NB4 (cell line): ENCODE measurements around the gene FFAR4.
"Not testable (repeated sequence)": the region's sequence is repeated elsewhere in the genome, so short reads cannot be mapped to it uniquely, and the experiment has no call there.

Source experiments
- DNase-seq: peaks from one replicate; pipeline ENCODE4 v3.0.0; 2010; ENCODE audit warnings: low read depth
- H3K4me3 ChIP-seq: one replicate; pipeline ENCODE4 v1.5.1; 2011; ENCODE audit warnings: mild to moderate bottlenecking, low read depth, low read length, moderate library complexity
- MAX ChIP-seq: IDR thresholded peaks from 2 replicates; pipeline ENCODE4 v1.6.1; 2011; ENCODE audit warnings: low read depth, low read length
- MYC ChIP-seq: IDR thresholded peaks from 2 replicates; pipeline ENCODE4 v1.6.1; 2011; ENCODE audit warnings: low read depth, low read length
- POLR2A ChIP-seq: IDR thresholded peaks from 2 replicates; pipeline ENCODE4 v1.6.1; 2011; ENCODE audit warnings: mild to moderate bottlenecking; ENCODE audit not compliant: insufficient read length; ENCODE audit errors: extremely low read depth
- TF ChIP-seq, protein P1 (sequence below): IDR thresholded peaks from one replicate; pipeline ENCODE4 v1.5.1; 2012; ENCODE audit warnings: low read depth, low read length

Gene FFAR4

DNA sequence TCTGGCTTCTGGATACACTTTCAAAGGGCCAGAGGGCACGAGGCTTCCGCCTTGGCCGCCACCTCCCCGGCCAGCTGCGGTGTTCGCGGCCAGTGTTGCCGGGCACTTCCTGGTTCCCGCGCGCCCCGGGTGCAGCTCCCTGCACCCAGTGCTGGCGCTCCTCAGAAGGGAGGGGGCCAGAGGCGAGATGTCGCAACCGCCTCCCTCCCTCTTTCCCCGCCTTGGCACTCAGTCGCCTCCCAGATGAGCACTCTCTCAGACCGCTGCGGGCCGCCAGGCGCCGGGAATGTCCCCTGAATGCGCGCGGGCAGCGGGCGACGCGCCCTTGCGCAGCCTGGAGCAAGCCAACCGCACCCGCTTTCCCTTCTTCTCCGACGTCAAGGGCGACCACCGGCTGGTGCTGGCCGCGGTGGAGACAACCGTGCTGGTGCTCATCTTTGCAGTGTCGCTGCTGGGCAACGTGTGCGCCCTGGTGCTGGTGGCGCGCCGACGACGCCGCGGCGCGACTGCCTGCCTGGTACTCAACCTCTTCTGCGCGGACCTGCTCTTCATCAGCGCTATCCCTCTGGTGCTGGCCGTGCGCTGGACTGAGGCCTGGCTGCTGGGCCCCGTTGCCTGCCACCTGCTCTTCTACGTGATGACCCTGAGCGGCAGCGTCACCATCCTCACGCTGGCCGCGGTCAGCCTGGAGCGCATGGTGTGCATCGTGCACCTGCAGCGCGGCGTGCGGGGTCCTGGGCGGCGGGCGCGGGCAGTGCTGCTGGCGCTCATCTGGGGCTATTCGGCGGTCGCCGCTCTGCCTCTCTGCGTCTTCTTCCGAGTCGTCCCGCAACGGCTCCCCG lies at the start of gene FFAR4:
TSS of gene FFAR4 (plus strand) at position 231 of the 842 bp plus-strand sequence. CDS start at position 287, 56 bp downstream.
- H3K4me3 ChIP-seq = peak within 1 kb of the TSS; percentile 59
- TF ChIP-seq POLR2A = peak; percentile 47
- TF ChIP-seq MYC = peak; percentile 74
- TF ChIP-seq MAX = peak; percentile 61
- TF ChIP-seq, protein P1, sequence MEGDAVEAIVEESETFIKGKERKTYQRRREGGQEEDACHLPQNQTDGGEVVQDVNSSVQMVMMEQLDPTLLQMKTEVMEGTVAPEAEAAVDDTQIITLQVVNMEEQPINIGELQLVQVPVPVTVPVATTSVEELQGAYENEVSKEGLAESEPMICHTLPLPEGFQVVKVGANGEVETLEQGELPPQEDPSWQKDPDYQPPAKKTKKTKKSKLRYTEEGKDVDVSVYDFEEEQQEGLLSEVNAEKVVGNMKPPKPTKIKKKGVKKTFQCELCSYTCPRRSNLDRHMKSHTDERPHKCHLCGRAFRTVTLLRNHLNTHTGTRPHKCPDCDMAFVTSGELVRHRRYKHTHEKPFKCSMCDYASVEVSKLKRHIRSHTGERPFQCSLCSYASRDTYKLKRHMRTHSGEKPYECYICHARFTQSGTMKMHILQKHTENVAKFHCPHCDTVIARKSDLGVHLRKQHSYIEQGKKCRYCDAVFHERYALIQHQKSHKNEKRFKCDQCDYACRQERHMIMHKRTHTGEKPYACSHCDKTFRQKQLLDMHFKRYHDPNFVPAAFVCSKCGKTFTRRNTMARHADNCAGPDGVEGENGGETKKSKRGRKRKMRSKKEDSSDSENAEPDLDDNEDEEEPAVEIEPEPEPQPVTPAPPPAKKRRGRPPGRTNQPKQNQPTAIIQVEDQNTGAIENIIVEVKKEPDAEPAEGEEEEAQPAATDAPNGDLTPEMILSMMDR = no peak
- peak; percentile 94 for DNase-seq

DNA sequence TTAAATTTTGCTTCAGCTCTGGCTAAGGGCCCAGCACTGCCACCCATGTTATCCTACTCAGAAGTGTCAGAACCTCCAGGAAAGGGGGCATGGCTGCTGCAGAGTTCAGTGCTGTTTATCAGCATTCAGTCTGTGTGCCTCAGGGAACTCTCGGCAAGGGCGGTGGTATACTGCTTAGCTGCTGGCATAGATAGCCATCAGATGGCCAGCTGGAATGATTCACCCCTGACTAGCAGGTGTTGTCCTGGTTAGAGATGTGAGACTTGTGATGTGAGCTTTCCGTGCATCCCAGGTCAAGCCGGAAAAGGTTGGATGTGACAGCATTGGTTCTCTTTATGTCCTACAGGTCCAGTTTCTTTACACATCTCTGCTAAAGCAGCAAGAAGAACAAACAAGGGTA lies 47.9 kb upstream of the FFAR4 start:
- no peak for DNase-seq
- TF ChIP-seq MAX = no peak
- H3K4me3 ChIP-seq = no peak overlapping the region

- no peak overlapping the region for H3K4me3 ChIP-seq
- no peak for TF ChIP-seq POLR2A
- TF ChIP-seq, protein P1 = no peak
- no peak for DNase-seq
Observed at GRCh38 chr10:93535293-93535692, 31.2 kb upstream of the FFAR4 start.

GRCh38 chr10:93540871-93541270 lies 25.6 kb upstream of the FFAR4 start:
- DNase-seq = not testable (repeated sequence)

DNA sequence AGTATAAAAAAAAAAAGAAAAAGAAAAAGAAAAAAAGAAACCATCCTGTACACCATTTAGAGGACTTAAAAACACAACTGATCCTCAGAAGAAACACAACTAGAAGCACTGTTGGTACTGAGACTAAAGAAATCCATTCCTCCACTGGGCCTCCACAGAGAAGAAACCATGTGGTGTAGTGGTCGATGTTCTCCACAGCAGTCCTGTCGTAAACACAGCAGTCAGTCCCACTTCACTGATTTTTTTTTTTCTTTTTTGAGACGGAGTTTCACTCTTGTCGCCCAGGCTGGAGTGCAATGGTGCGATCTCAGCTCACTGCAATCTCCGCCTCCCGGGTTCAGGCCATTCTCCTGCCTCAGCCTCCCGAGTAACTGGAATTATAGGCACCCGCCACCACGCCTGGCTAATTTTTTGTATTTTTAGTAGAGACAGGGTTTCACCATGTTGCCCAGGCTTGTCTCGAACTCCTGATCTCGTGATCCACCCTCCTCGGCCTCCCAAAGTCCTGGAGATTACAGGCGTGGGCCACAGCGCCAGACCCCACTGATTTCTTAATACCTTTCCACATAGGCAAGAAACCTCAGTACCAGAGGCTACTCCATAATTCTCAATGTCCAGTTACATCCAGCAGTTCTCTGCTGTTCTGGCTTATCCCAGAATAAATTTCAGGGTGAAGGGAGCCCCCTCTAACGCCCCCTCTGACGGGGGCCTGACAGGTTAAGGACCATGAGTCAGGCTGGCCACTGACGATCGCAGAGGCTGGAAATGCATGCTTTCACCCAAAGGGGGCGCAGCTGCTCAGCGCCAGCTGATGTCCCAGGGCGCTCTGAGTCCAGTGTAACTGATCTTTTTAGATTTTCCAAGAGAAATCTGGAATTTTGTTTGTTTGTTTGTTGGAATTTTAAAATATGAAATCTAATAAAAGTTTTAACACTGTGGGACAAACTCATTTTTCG lies 24.8 kb upstream of the FFAR4 start:
- no peak overlapping the region for H3K4me3 ChIP-seq
- TF ChIP-seq POLR2A (no peak), MYC (0 out of 2 replicates have a peak, but pooled peaks have one; percentile 5), MAX (peak; percentile 22; the same call in 1 of the 2 replicates)
- TF ChIP-seq, protein P1 = peak; percentile 98
- peak; percentile 53 for DNase-seq

More at GRCh38 chr10:93540871-93541270, 25.6 kb upstream of the FFAR4 start:
- H3K4me3 ChIP-seq = not testable (repeated sequence)

DNA sequence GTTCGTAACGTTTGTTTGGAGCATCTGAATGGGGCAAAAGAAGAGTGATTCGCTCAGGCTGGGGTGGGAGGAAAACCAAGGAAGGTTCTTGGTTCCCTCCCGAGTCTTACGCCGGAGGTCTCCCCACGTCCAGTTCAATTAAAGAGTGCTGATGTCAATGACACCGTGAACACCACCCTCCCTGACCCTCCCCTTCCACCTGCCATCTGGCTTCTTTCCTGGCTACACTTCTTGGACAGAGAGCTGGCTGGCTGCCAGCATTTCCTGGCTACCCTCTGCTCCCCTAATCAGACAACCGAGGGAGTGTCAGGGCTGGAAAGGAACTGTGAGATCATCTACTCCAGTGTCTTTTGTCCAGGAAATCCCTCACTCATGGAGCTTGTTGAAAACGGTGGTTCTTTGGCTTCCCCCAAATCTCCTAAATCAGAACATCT lies 24.1 kb upstream of the FFAR4 start:
- TF ChIP-seq MAX = no peak
- no peak for TF ChIP-seq POLR2A
- TF ChIP-seq, protein P1 = no peak
- TF ChIP-seq MYC = no peak
- no peak overlapping the region for H3K4me3 ChIP-seq
- no peak for DNase-seq

DNA sequence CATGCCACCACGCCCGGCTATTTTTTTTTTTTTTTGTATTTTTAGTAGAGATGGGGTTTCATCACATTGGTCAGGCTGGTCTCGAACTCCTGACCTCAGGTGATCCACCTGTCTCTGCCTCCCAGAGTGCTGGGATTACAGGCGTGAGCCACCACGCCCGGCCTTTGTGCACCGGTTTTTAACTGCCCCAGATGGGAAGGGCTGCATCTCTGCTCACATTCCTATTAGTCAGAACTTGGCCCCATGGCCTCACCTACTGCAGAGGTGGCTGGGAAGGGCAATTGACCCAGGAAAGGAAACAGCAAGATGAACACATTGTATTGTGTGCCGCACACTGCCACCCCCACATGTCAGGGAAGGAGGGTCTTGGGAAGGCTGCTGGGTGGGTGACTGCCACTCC lies 19.5 kb upstream of the FFAR4 start:
- DNase-seq, H3K4me3 ChIP-seq: not testable (repeated sequence)
